ENCODE measurements around the gene DCAF15.

GRCh38 chr19:13979686-13980085, 27.4 kb downstream of the DCAF15 start:
- TF ChIP-seq REST (IDR thresholded peaks at IDR 0.05; ENCODE audit: low read depth) (no peak), TAF1 (IDR thresholded peaks at IDR 0.05; ENCODE audit: low read depth) (no peak)
